ENCODE data around the gene PIWIL4.

Gene PIWIL4

GRCh38 chr11:94658386-94658785 is 91.2 kb downstream of the PIWIL4 start:
- Histone ChIP-seq H3K4me3 (ENCODE audit: low read length) (no peak overlapping the region), H3K27me3 (ENCODE audit: insufficient read depth, low read length) (no peaks in the 10 kb centered on the region), H3K9me3 (ENCODE audit: insufficient read depth, low read depth, low read length) (no peaks in the 10 kb centered on the region), H3K27ac (ENCODE audit: low read length) (no peak overlapping the region), H3K4me1 (ENCODE audit: insufficient read depth, low read length) (peaks cover 34% of the 10 kb centered on the region), H3K9ac (ENCODE audit: low read depth, low read length) (no peak overlapping the region), H3K36me3 (ENCODE audit: insufficient read depth, low read depth, low read length) (peaks cover 43% of the 10 kb centered on the region)

- Histone ChIP-seq H3K36me3 (ENCODE audit: insufficient read depth, low read depth, low read length) (peaks cover 40% of the 10 kb centered on the region), H3K27me3 (ENCODE audit: insufficient read depth, low read length) (no peaks in the 10 kb centered on the region), H3K4me1 (ENCODE audit: insufficient read depth, low read length) (peaks cover 30% of the 10 kb centered on the region), H3K4me3 (ENCODE audit: low read length) (no peak overlapping the region), H3K9me3 (ENCODE audit: insufficient read depth, low read depth, low read length) (no peaks in the 10 kb centered on the region), H3K27ac (ENCODE audit: low read length) (no peak overlapping the region), H3K9ac (ENCODE audit: low read depth, low read length) (no peak overlapping the region)
Measured at GRCh38 chr11:94658888-94659287, 91.7 kb downstream of the PIWIL4 start.

- H3K27me3 ChIP-seq (ENCODE audit: insufficient read depth, low read length) = no peaks in the 10 kb centered on the region
- no peaks in the 10 kb centered on the region for H3K9me3 ChIP-seq (ENCODE audit: insufficient read depth, low read depth, low read length)
- H3K27ac ChIP-seq (ENCODE audit: low read length) = no peak overlapping the region
- H3K9ac ChIP-seq (ENCODE audit: low read depth, low read length) = no peak overlapping the region
- no peak overlapping the region for H3K4me3 ChIP-seq (ENCODE audit: low read length)
- H3K36me3 ChIP-seq (ENCODE audit: insufficient read depth, low read depth, low read length) = peaks cover 21% of the 10 kb centered on the region
- peaks cover 24% of the 10 kb centered on the region for H3K4me1 ChIP-seq (ENCODE audit: insufficient read depth, low read length)
Measured at GRCh38 chr11:94661444-94661843, 94.3 kb downstream of the PIWIL4 start.

GRCh38 chr11:94662065-94662779 is 95.1 kb downstream of the PIWIL4 start:
- Histone ChIP-seq H3K27ac (ENCODE audit: low read length) (no peak overlapping the region), H3K9me3 (ENCODE audit: insufficient read depth, low read depth, low read length) (no peaks in the 10 kb centered on the region), H3K9ac (ENCODE audit: low read depth, low read length) (no peak overlapping the region), H3K36me3 (ENCODE audit: insufficient read depth, low read depth, low read length) (peaks cover 14% of the 10 kb centered on the region), H3K27me3 (ENCODE audit: insufficient read depth, low read length) (no peaks in the 10 kb centered on the region), H3K4me3 (ENCODE audit: low read length) (no peak overlapping the region), H3K4me1 (ENCODE audit: insufficient read depth, low read length) (peaks cover 19% of the 10 kb centered on the region)

- no peak overlapping the region for H3K9ac ChIP-seq (ENCODE audit: low read depth, low read length)
- no peak overlapping the region for H3K27ac ChIP-seq (ENCODE audit: low read length)
- H3K4me1 ChIP-seq (ENCODE audit: insufficient read depth, low read length) = peaks cover 15% of the 10 kb centered on the region; the same call in 1 of the 2 replicates
- H3K27me3 ChIP-seq (ENCODE audit: insufficient read depth, low read length) = no peaks in the 10 kb centered on the region
- peaks cover 7% of the 10 kb centered on the region; the same call in 1 of the 2 replicates for H3K36me3 ChIP-seq (ENCODE audit: insufficient read depth, low read depth, low read length)
- H3K4me3 ChIP-seq (ENCODE audit: low read length) = no peak overlapping the region
- H3K9me3 ChIP-seq (ENCODE audit: insufficient read depth, low read depth, low read length) = no peaks in the 10 kb centered on the region
Measured at GRCh38 chr11:94662846-94663390, 95.8 kb downstream of the PIWIL4 start.

- Histone ChIP-seq H3K4me3 (ENCODE audit: low read length) (no peak overlapping the region), H3K4me1 (ENCODE audit: insufficient read depth, low read length) (peaks cover 12% of the 10 kb centered on the region; the same call in 1 of the 2 replicates), H3K27ac (ENCODE audit: low read length) (no peak overlapping the region), H3K9ac (ENCODE audit: low read depth, low read length) (no peak overlapping the region), H3K27me3 (ENCODE audit: insufficient read depth, low read length) (no peaks in the 10 kb centered on the region), H3K9me3 (ENCODE audit: insufficient read depth, low read depth, low read length) (no peaks in the 10 kb centered on the region), H3K36me3 (ENCODE audit: insufficient read depth, low read depth, low read length) (peaks cover 5% of the 10 kb centered on the region; the same call in 1 of the 2 replicates)
Measured at GRCh38 chr11:94664346-94664745, 97.2 kb downstream of the PIWIL4 start.

DNA sequence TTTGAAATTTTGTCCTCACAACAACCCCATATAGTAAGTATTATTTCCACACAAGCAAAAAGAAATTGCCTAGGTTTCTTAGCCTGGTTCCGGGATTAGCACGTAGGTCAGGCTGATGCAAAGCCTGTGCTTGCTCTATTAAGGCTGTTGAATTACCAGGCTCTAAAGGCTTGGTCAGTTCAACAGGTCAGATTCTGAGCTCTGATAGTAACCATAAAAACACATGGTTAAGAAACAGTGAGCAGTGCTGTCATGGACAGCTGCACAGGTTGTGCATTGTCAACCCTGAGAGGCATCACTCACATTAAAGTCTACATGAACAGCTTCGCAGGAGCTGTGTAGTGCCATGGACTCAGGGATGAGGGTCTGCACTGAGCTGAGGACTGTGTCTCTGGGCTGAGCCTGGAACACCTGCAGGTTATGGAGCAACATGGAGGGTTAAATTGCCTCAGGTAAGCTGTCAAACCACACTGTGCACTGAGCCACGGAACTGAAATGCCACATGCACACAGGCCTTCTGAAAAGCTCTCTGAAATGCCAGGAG is 98.0 kb downstream of the PIWIL4 start:
- Histone ChIP-seq H3K27me3 (ENCODE audit: insufficient read depth, low read length) (no peaks in the 10 kb centered on the region), H3K27ac (ENCODE audit: low read length) (no peak overlapping the region), H3K9ac (ENCODE audit: low read depth, low read length) (no peak overlapping the region), H3K4me1 (ENCODE audit: insufficient read depth, low read length) (peaks cover 12% of the 10 kb centered on the region; the same call in 1 of the 2 replicates), H3K36me3 (ENCODE audit: insufficient read depth, low read depth, low read length) (peaks cover 5% of the 10 kb centered on the region; the same call in 1 of the 2 replicates), H3K9me3 (ENCODE audit: insufficient read depth, low read depth, low read length) (no peaks in the 10 kb centered on the region), H3K4me3 (ENCODE audit: low read length) (no peak overlapping the region)

DNA sequence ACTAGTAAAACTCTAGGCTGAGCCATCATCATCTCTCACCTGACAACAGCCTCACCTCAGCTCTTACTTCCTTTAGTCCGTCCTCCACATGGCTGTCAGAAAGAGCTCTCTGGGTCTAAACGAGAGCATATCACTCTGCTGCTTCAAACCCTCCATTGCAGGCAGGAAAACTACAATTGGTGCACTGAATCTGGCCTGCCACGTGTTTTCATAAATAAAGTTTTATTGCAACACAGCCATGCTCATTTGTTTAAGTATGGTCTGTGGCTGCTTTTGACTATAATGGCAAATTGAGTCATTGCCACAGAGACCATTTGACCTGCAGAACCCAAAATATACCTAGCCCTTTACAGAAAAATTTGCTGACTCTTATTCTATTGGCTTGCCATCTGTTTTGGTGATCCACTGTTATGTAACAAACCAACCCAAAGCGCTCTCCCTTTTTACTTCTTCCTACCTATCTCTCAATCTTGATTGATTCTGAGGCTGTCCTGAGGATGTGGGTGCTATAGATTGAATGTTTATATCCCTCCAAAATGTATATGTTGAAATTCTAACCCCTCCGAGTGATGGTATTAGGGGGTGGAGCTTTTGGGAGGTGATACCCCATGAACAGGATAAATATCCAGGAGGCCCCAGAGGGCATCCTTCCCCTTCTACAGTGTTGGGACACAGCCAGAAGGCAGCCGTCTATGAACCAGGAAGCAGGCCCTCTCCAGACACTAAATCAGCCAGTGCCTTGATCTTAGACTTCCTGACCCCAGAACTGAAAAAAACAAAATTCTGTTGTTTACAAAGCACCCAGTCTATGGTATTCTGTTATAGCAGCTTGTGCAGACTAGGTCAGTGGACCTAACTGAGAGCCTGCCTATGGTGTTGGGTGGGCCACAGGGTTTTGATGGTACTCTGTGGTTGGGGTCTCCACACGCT is 99.9 kb downstream of the PIWIL4 start:
- Histone ChIP-seq H3K4me3 (ENCODE audit: low read length) (no peak overlapping the region), H3K9me3 (ENCODE audit: insufficient read depth, low read depth, low read length) (peaks cover 7% of the 10 kb centered on the region; the same call in 1 of the 2 replicates), H3K36me3 (ENCODE audit: insufficient read depth, low read depth, low read length) (peaks cover 5% of the 10 kb centered on the region; the same call in 1 of the 2 replicates), H3K9ac (ENCODE audit: low read depth, low read length) (no peak overlapping the region), H3K4me1 (ENCODE audit: insufficient read depth, low read length) (peaks cover 5% of the 10 kb centered on the region; the same call in 1 of the 2 replicates), H3K27ac (ENCODE audit: low read length) (no peak overlapping the region), H3K27me3 (ENCODE audit: insufficient read depth, low read length) (no peaks in the 10 kb centered on the region)

DNA sequence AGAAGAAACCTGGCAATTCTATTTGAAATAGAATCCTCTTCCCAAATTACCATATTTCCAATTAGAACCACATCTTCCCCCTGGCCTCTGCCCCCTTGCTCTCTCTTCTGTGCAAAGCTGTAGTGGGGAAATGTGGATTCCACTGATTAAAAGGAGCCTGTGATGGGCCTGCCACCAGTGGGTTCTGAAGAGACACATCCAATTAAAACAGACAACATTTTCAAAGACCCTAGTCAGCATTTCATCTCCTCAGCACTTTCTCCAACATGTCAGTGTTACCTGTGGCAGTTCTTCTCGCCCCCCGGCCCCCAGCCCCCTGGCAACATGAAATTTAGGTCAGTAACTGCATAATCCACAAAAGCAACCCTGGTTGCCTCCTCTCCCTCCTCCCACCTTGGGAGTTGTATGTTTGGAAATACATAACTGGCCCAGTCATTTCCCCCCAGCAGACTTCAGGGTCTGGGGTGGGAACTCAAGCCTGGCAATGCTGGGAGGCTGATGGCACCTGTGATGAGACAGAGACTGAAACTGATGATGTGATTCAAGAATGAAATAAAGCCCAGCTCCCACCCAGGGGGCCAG is 101.1 kb downstream of the PIWIL4 start:
- no peak overlapping the region for H3K9ac ChIP-seq (ENCODE audit: low read depth, low read length)

GRCh38 chr11:94669023-94669422 is 101.9 kb downstream of the PIWIL4 start:
- no peaks in the 10 kb centered on the region for H3K36me3 ChIP-seq (ENCODE audit: insufficient read depth, low read depth, low read length)
- peaks cover 12% of the 10 kb centered on the region; the same call in 1 of the 2 replicates for H3K9me3 ChIP-seq (ENCODE audit: insufficient read depth, low read depth, low read length)
- no peak overlapping the region for H3K27ac ChIP-seq (ENCODE audit: low read length)
- H3K4me1 ChIP-seq (ENCODE audit: insufficient read depth, low read length) = 0 out of 2 replicates have a peak, but pooled peaks cover 4% of the 10 kb centered on the region
- no peak overlapping the region for H3K9ac ChIP-seq (ENCODE audit: low read depth, low read length)
- no peak overlapping the region for H3K4me3 ChIP-seq (ENCODE audit: low read length)
- no peaks in the 10 kb centered on the region for H3K27me3 ChIP-seq (ENCODE audit: insufficient read depth, low read length)

More for the DNA sequence above, 101.1 kb downstream of the PIWIL4 start:
- H3K4me1 ChIP-seq (ENCODE audit: insufficient read depth, low read length) = 0 out of 2 replicates have a peak, but pooled peaks cover 4% of the 10 kb centered on the region
- no peak overlapping the region for H3K4me3 ChIP-seq (ENCODE audit: low read length)
- peaks cover 12% of the 10 kb centered on the region; the same call in 1 of the 2 replicates for H3K9me3 ChIP-seq (ENCODE audit: insufficient read depth, low read depth, low read length)
- H3K36me3 ChIP-seq (ENCODE audit: insufficient read depth, low read depth, low read length) = peaks cover 1% of the 10 kb centered on the region; the same call in 1 of the 2 replicates
- H3K27ac ChIP-seq (ENCODE audit: low read length) = no peak overlapping the region
- H3K27me3 ChIP-seq (ENCODE audit: insufficient read depth, low read length) = no peaks in the 10 kb centered on the region
